Measurements from ENCODE around the gene PCID2.

DNA sequence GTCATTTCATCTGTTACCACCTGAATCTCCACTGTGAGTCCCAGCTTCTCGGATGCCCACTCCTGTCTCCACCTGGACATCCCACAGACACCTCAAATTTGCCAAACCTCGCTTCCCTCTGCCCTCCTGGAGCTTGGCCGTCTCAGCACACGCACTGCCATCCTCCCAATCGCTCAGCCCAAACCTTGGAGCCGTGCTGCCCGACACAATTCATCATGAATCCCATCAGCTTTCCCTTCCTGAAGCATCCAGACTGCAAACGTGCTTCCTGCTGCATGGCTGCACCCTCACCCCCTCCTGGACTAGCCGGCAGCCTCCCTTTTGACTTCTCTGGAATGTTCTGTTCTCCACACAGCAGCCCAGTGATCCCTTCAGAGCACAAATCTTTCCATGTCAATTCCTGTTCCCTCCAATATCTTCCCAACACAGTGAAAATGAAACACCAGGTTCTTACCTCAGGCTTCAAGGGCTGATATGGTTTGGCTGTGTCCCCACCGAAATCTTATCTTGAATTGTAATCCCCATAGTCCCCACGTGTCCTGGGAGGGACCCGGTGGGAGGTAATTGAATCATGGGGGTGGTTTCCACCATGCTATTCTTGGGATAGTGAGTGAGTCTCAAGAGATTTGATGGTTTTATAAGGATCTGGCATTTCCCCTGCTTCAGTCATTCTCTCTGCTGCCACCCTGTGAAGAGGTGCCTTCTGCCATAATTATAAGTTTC lies 51.1 kb downstream of the PCID2 start:
- TF ChIP-seq, protein P1, sequence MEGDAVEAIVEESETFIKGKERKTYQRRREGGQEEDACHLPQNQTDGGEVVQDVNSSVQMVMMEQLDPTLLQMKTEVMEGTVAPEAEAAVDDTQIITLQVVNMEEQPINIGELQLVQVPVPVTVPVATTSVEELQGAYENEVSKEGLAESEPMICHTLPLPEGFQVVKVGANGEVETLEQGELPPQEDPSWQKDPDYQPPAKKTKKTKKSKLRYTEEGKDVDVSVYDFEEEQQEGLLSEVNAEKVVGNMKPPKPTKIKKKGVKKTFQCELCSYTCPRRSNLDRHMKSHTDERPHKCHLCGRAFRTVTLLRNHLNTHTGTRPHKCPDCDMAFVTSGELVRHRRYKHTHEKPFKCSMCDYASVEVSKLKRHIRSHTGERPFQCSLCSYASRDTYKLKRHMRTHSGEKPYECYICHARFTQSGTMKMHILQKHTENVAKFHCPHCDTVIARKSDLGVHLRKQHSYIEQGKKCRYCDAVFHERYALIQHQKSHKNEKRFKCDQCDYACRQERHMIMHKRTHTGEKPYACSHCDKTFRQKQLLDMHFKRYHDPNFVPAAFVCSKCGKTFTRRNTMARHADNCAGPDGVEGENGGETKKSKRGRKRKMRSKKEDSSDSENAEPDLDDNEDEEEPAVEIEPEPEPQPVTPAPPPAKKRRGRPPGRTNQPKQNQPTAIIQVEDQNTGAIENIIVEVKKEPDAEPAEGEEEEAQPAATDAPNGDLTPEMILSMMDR (IDR thresholded peaks at IDR 0.05; ENCODE audit: poor library complexity, severe bottlenecking), result no peak
- TF ChIP-seq EZH2 (IDR thresholded peaks at IDR 0.05; ENCODE audit: borderline replicate concordance, insufficient read depth, low read length, poor library complexity, severe bottlenecking) (no peak), POLR2AphosphoS5 (IDR thresholded peaks at IDR 0.05) (no peak), EP300 (conservative IDR thresholded peaks at IDR 0.05; ENCODE audit: poor library complexity, severe bottlenecking) (no peak), RAD21 (conservative IDR thresholded peaks at IDR 0.05) (no peak), MXI1 (conservative IDR thresholded peaks at IDR 0.05; ENCODE audit: poor library complexity, severe bottlenecking) (no peak), SMC3 (conservative IDR thresholded peaks at IDR 0.05; ENCODE audit: poor library complexity) (no peak)
- TF ChIP-seq, protein P2, sequence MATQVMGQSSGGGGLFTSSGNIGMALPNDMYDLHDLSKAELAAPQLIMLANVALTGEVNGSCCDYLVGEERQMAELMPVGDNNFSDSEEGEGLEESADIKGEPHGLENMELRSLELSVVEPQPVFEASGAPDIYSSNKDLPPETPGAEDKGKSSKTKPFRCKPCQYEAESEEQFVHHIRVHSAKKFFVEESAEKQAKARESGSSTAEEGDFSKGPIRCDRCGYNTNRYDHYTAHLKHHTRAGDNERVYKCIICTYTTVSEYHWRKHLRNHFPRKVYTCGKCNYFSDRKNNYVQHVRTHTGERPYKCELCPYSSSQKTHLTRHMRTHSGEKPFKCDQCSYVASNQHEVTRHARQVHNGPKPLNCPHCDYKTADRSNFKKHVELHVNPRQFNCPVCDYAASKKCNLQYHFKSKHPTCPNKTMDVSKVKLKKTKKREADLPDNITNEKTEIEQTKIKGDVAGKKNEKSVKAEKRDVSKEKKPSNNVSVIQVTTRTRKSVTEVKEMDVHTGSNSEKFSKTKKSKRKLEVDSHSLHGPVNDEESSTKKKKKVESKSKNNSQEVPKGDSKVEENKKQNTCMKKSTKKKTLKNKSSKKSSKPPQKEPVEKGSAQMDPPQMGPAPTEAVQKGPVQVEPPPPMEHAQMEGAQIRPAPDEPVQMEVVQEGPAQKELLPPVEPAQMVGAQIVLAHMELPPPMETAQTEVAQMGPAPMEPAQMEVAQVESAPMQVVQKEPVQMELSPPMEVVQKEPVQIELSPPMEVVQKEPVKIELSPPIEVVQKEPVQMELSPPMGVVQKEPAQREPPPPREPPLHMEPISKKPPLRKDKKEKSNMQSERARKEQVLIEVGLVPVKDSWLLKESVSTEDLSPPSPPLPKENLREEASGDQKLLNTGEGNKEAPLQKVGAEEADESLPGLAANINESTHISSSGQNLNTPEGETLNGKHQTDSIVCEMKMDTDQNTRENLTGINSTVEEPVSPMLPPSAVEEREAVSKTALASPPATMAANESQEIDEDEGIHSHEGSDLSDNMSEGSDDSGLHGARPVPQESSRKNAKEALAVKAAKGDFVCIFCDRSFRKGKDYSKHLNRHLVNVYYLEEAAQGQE (IDR thresholded peaks at IDR 0.05; ENCODE audit: borderline replicate concordance), result no peak
